ENCODE data around the gene LYAR. TPM values are rescaled to one million over a fixed set of nuclear protein-coding genes. Genes with fewer than 3 reads are reported as not detected.

Gene LYAR
- total RNA-seq, 1 experiment from 2014 or later, result 29.8 TPM

DNA sequence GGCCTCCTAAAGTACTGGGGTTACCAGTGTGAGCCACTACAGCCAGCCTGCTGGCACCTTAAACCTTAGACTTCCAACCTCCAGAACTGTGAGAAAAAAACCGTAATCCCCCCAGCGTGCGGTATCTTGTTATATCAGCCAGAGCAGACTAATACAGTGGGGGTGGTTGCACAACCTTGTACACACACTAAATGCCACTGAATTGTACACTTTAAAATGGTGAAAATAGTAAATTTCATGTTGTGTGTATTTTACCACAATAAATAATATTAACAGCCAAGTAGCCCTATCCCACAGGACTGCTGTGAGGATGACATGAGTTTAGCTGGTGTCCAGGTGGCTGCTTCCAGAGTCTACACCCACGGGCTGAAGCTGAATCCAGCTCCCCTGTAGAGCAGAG, 38.9 kb upstream of the LYAR start:
- intact Hi-C loops (cut with micrococcal nuclease; ENCODE audit: unreplicated experiment), result no loop called here
- Mint-ChIP-seq H3K4me3 (ENCODE audit: unreplicated experiment) (no peak overlapping the region), H3K27me3 (ENCODE audit: insufficient read depth, unreplicated experiment) (no peaks in the 10 kb centered on the region), H3K36me3 (ENCODE audit: insufficient read depth, unreplicated experiment) (no peaks in the 10 kb centered on the region), H3K27ac (ENCODE audit: unreplicated experiment) (no peak overlapping the region), H3K4me1 (ENCODE audit: low read depth, unreplicated experiment) (peaks cover 10% of the 10 kb centered on the region), H3K9me3 (ENCODE audit: unreplicated experiment) (no peaks in the 10 kb centered on the region)
- no TSS peak for BruUV-seq (replicated peaks)
- Histone ChIP-seq H3K4me3 (ENCODE audit: low read depth, low read length) (no peak overlapping the region), H3K9me3 (no peaks in the 10 kb centered on the region), H3K27me3 (replicated peaks; ENCODE audit: control insufficient read depth, insufficient read depth, low read length) (no peaks in the 10 kb centered on the region), H3K36me3 (ENCODE audit: control insufficient read depth, insufficient read depth, low read length) (no peaks in the 10 kb centered on the region), H3K4me1 (peaks cover 4% of the 10 kb centered on the region)
- CTCF ChIA-PET, result no interaction called here
- TF ChIP-seq, protein P1, sequence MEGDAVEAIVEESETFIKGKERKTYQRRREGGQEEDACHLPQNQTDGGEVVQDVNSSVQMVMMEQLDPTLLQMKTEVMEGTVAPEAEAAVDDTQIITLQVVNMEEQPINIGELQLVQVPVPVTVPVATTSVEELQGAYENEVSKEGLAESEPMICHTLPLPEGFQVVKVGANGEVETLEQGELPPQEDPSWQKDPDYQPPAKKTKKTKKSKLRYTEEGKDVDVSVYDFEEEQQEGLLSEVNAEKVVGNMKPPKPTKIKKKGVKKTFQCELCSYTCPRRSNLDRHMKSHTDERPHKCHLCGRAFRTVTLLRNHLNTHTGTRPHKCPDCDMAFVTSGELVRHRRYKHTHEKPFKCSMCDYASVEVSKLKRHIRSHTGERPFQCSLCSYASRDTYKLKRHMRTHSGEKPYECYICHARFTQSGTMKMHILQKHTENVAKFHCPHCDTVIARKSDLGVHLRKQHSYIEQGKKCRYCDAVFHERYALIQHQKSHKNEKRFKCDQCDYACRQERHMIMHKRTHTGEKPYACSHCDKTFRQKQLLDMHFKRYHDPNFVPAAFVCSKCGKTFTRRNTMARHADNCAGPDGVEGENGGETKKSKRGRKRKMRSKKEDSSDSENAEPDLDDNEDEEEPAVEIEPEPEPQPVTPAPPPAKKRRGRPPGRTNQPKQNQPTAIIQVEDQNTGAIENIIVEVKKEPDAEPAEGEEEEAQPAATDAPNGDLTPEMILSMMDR (IDR thresholded peaks at IDR 0.05; ENCODE audit: insufficient read depth in 1 of 2, low read depth in 1 of 2, low read length in 1 of 2, severe bottlenecking in 1 of 2, unreplicated experiment in 1 of 2), result no peak
- POLR2A ChIA-PET, result no interaction called here
- no peak for DNase-seq

DNA sequence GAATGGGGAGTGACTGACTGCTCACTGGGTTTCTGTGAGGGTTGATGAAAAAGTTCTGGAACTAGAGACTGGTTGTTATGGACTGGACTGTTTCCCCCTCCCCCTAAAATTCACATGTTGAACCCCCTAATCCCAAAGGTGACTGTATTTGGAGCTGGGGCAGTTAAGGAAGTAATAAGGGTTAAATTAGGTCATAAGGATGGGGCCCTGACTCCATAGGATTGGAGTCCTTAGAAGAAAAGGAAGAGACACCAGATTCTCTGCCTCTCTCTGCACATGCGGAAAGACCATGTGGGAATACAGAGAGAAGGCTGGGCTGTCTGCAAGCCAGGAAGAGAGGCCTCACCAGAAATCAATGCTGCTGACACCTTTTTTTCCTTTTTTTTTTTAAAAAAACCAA, 38.3 kb upstream of the LYAR start:
- no peaks in the 10 kb centered on the region for H3K9me3 Mint-ChIP-seq (ENCODE audit: unreplicated experiment)
- H3K27me3 ChIP-seq (replicated peaks; ENCODE audit: control insufficient read depth, insufficient read depth, low read length), result no peaks in the 10 kb centered on the region
- H3K4me3 Mint-ChIP-seq (ENCODE audit: unreplicated experiment), result no peak overlapping the region
- DNase-seq, result no peak
- H3K27ac Mint-ChIP-seq (ENCODE audit: unreplicated experiment), result no peak overlapping the region
- POLR2A ChIA-PET, result interaction anchor here (1.0 kb wide), 1 partner anchor 43 kb away, joined by 3 read pairs; no protein-coding TSS in a partner anchor
- H3K36me3 Mint-ChIP-seq (ENCODE audit: insufficient read depth, unreplicated experiment), result no peaks in the 10 kb centered on the region
- intact Hi-C loops (cut with micrococcal nuclease; ENCODE audit: unreplicated experiment), result no loop called here
- no TSS peak for BruUV-seq (replicated peaks)
- H3K4me3 ChIP-seq (ENCODE audit: low read depth, low read length), result no peak overlapping the region
- no peaks in the 10 kb centered on the region for H3K9me3 ChIP-seq
- H3K4me1 Mint-ChIP-seq (ENCODE audit: low read depth, unreplicated experiment), result peaks cover 16% of the 10 kb centered on the region
- H3K4me1 ChIP-seq, result peaks cover 9% of the 10 kb centered on the region
- TF ChIP-seq, protein P1 (IDR thresholded peaks at IDR 0.05; ENCODE audit: insufficient read depth in 1 of 2, low read depth in 1 of 2, low read length in 1 of 2, severe bottlenecking in 1 of 2, unreplicated experiment in 1 of 2), result no peak
- no peaks in the 10 kb centered on the region for H3K27me3 Mint-ChIP-seq (ENCODE audit: insufficient read depth, unreplicated experiment)
- no peaks in the 10 kb centered on the region for H3K36me3 ChIP-seq (ENCODE audit: control insufficient read depth, insufficient read depth, low read length)
- CTCF ChIA-PET, result no interaction called here

GRCh38 chr4:4327652-4328121, 37.7 kb upstream of the LYAR start:
- Histone ChIP-seq H3K27me3 (replicated peaks; ENCODE audit: control insufficient read depth, insufficient read depth, low read length) (no peaks in the 10 kb centered on the region), H3K4me1 (peaks cover 9% of the 10 kb centered on the region), H3K9me3 (no peaks in the 10 kb centered on the region), H3K36me3 (ENCODE audit: control insufficient read depth, insufficient read depth, low read length) (no peaks in the 10 kb centered on the region), H3K4me3 (ENCODE audit: low read depth, low read length) (no peak overlapping the region)
- Mint-ChIP-seq H3K36me3 (ENCODE audit: insufficient read depth, unreplicated experiment) (peaks cover under 1% of the 10 kb centered on the region), H3K9me3 (ENCODE audit: unreplicated experiment) (no peaks in the 10 kb centered on the region), H3K4me1 (ENCODE audit: low read depth, unreplicated experiment) (peaks cover 17% of the 10 kb centered on the region), H3K27me3 (ENCODE audit: insufficient read depth, unreplicated experiment) (no peaks in the 10 kb centered on the region), H3K27ac (ENCODE audit: unreplicated experiment) (no peak overlapping the region), H3K4me3 (ENCODE audit: unreplicated experiment) (no peak overlapping the region)
- POLR2A ChIA-PET, result interaction anchor here (1.0 kb wide), 1 partner anchor 42 kb away, joined by 3 read pairs; no protein-coding TSS in a partner anchor
- CTCF ChIA-PET, result no interaction called here
- TF ChIP-seq, protein P1 (IDR thresholded peaks at IDR 0.05; ENCODE audit: insufficient read depth in 1 of 2, low read depth in 1 of 2, low read length in 1 of 2, severe bottlenecking in 1 of 2, unreplicated experiment in 1 of 2), result peak in 1 of 2 experiments; percentile 18
- intact Hi-C loops (cut with micrococcal nuclease; ENCODE audit: unreplicated experiment), result no loop called here
- BruUV-seq (replicated peaks), result no TSS peak
- peak in 1 of 2 experiments; percentile 10 for DNase-seq

Measured in Caco-2 (cell line).